SU-DHL-6 (cell line): ENCODE measurements around the gene ITGA6.

ENCODE experiments used
- CTCF ChIP-seq: fragments of 200-600 bp; sonication (generic); IDR thresholded peaks from one replicate; pipeline ENCODE4 v1.5.1; 2017; ENCODE audit warnings: antibody characterized with exemption, mild to moderate bottlenecking, low read length, moderate library complexity; ENCODE audit not compliant: insufficient read depth, poor library complexity, severe bottlenecking
- EZH2phosphoT487 ChIP-seq: fragments of 200-600 bp; sonication (generic), shearing (Covaris generic); conservative IDR thresholded peaks from 2 replicates; pipeline ENCODE4 v1.6.1; 2018; ENCODE audit warnings: mild to moderate bottlenecking, antibody characterized with exemption, low read length, moderate library complexity, mixed read lengths

- TF ChIP-seq CTCF = no peak
- no peak for TF ChIP-seq EZH2phosphoT487
These were observed 28.9 kb upstream of the ITGA6 start for GRCh38 chr2:172398440-172398839.
